GM18951 (cell line): ENCODE data around the gene DNAJC18.
A peak's percentile ranks its signal among the peaks of the same experiment; 100 is the strongest.
"Not testable (repeated sequence)": the region's sequence is repeated elsewhere in the genome, so short reads cannot be mapped to it uniquely, and the experiment has no call there.

Source experiments
- POLR2A ChIP-seq: IDR thresholded peaks from 4 replicates; pipeline ENCODE4 v1.6.1; 2011; ENCODE audit warnings: mild to moderate bottlenecking; ENCODE audit not compliant: insufficient read length, insufficient read depth; ENCODE audit errors: extremely low read depth
- in situ Hi-C: fragments of 300-500 bp; cut with MboI; formaldehyde crosslinking; loops from one replicate; pipeline ENCODE4 v1.12.0; 2022; ENCODE audit warnings: low sequenced_read_pairs, mixed read lengths, inconsistent platforms; ENCODE audit not compliant: unreplicated experiment

The DNAJC18 gene

DNA sequence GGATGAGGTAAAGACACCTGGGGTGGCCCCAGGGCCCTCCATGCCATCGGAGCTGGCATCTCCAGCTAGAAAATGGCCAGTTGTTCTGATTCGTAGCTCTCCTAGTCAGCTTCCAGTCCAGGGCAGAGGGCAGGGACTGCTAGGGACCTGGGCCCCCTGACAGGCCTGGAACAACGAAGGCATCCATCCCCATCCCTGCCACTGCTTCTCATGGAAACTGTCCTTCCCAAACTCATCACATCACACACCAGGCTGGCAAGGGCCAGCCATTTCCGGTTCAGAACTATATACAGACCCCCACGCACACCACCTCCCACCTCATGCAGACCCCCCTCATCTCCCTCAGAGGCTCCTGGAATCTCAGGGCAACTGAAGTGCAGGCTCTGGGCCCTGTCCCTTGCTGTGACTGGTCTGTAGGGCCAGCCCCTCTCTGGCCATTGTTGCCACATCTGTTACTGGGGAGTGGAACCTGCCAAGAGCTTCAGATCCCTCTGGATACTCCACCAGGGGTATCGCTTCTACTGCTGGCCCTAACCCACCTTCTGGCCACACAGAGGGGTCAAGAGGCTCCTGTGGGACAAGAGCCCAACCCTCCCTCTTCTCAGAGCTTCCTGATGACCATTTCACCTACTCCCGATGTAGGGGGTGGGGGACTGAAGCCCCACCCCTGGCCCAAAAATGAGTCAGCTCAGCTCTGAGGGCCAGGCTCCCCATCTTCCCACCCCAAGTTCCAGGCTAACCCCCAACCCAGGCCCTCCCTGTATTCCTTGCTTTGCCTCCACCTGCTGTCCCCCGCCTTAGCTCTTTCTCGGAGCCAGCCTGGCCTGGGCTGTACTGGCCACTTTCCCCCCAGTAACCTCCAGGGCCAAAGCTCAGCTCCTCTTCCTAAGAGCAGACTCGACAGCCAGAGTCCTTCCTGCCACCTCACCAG, 48.4 kb downstream of the DNAJC18 start:
- in situ Hi-C loops: no loop called here
- TF ChIP-seq POLR2A: no peak

DNA sequence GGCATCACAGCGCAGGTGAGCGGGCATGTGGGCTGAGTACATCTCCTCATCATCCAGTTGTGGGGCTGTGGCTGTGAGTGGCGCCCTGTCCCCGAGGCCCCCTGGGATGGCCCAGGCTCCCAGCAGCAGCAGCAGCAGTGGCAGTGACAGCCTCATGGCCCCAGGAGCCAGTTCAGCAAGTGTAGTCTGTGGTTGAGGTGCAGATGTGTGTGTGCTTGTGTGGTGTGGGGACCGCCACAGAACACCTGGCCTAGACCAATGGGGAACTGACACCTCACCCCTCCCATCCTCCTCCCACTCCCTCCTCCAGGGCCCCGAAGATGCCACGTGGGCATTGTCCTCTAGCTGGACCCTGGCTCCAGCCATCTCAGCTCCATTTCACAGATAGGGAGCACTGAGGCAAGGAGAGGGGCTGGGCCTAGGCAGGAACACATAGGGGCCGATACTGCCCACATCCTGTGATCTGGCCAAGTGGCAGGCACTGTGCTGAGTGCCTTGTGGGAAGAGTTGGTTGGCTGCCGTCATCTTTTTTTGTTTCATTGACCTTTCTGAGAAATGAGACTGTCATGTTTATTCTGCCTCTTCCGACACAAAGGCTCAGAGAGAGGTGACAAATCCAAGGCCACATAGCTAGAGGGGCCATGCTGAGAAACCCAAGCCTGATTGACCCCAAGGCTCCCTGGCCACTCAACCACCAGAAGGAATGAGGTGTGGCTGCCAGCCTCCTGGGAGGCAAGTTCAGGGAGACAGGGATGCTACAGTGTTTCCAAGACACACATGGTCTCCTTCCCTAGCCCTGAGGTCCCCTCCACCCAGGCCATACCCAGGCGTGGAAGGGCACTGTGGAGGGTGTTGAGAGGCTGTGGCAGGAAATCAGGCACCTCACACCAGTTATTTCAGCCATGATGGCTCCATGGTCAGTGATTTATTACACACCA, 49.4 kb downstream of the DNAJC18 start, which contains the start of gene MZB1:
TSS of gene MZB1 (minus strand) at position 213 of the 938 bp plus-strand sequence. CDS start at position 156, 57 bp downstream.
- TF ChIP-seq POLR2A: peak; percentile 97
- in situ Hi-C loops: no loop called here

- in situ Hi-C loops: no loop called here
- no peak for TF ChIP-seq POLR2A
These were observed 51.0 kb downstream of the DNAJC18 start for GRCh38 chr5:139388198-139388821.

- in situ Hi-C loops: no loop called here
- no peak for TF ChIP-seq POLR2A
These were observed 51.6 kb downstream of the DNAJC18 start for GRCh38 chr5:139387611-139388197.

- in situ Hi-C loops: not testable (repeated sequence)
These were observed 52.4 kb downstream of the DNAJC18 start for GRCh38 chr5:139386956-139387355.

GRCh38 chr5:139386050-139386438, 53.3 kb downstream of the DNAJC18 start:
- in situ Hi-C loops: no loop called here
- no peak for TF ChIP-seq POLR2A

DNA sequence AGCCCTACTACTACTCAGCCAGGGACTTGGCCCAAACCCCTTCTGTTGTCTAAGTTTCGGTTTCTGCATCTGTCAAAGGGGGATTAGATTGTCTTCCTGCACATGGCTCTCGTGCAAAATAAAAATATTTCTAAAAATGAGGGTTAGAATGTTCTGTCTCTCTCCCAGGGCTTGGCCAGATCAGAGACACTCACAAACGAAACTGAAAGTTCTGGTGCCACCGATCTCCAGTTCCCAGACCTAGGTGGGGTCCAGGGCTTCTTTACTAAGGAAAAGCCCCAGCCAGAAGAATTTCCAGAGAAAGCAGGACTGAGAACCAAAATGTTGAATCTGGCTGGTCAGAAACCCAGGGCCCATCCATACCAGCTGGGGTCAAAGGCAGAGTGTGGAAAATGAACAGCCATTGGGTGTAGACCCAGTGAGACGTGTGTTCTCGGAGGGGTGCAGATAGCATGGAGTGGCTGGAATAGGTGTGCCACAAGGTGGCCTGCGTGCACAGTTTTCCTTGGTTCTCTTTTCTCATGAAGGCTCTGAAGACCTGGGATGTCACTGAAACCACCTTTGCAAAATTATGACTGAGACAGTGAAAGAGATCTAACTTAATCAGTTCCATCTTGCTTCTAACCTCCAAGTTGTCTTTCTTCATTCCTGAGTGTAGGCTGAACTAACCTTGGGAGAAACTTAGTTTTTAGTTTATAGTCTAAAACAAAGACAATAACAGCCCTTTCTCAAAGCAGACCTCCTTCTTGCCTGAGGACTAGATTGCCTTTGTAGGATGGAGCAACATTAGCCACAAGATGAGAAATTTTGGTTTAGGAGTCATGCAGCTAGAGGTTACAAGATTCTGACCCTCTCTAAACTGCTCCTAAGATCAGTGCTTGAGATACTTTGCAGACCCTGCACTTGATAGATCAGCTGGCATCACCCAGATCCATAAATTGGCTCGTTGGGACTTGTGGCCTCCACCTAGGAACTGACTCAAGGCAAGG, 54.0 kb downstream of the DNAJC18 start:
- in situ Hi-C loops: no loop called here
- peak; percentile 30 for TF ChIP-seq POLR2A

- TF ChIP-seq POLR2A: peak; percentile 8
- in situ Hi-C loops: no loop called here
These were observed 54.7 kb downstream of the DNAJC18 start for GRCh38 chr5:139384591-139385051.

GRCh38 chr5:139383993-139384590, 55.2 kb downstream of the DNAJC18 start:
- no peak for TF ChIP-seq POLR2A
- in situ Hi-C loops: no loop called here

DNA sequence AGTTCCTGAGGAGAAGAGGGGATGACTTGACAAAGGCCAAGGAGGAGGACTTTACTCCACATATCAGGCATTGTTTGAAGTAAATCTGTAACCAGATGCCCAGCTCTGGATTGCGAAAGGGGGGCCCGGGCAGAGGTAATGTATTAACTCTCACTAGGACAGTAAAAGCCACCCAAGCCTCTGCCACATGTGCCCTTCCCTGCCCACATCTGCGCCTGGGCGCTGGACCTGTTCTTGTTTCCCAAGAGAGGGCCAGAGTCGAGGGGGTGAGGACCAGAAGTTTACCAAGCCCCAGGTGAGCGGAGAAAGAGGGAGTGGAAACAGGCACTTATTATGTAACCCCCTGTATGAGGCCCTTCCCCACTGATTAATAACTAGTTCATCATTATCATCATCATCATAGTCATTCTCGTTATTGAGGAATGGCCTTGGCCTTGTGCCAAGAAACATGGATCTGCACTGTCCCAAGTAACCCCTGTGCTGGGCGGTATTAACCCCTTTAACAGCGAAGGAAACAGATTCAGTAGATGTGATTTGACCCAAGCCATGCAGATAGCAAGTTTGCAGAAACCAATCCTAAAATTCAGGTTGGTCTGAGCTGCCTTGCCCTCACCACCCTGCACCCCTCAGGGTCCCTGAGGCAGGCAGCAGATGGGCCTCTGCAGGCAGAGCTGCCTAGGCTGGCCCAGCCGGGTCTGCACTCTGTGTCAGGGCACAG, 55.9 kb downstream of the DNAJC18 start, which contains the start of gene SLC23A1:
TSS of gene SLC23A1 (minus strand) at position 23 of the 718 bp plus-strand sequence. CDS start 44 bp downstream, outside the sequence.
- TF ChIP-seq POLR2A: peak; percentile 7
- in situ Hi-C loops: no loop called here
